GM12801 (cell line): ENCODE results near the gene MVD.

Experiments used
- TF ChIP-seq, protein P1 (sequence below): IDR thresholded peaks from one replicate; pipeline ENCODE4 v1.5.1; 2011; ENCODE audit warnings: control low read depth; ENCODE audit not compliant: insufficient read length; ENCODE audit errors: extremely low read depth

Gene MVD

DNA sequence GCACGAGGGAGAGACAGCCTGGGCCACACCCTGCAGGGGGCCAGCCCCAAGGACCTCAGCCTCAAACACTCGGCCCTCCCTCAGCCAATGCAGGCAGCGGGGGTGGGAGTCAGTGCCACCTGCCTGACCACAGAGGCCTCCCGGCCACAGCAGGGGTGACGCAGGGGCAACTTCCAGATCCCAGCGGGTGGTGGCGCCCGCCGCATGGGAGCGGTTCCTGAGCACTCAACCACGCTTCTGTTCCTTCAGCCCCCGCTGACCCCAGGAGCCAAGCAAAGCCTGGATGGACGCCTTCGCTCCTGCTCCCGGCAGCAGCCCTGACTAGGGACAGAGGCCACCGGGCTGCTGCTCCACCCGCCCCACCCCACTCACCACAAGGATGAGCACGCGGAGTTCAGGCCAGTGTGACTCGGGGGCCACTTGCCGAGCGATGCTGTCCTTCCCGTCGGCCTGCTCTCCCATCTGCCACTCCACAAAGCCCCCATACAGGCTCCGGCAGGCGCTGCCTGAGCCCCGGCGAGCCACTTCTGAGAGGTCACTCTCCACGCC lies 7.1 kb downstream of the MVD start:
- TF ChIP-seq, protein P1, sequence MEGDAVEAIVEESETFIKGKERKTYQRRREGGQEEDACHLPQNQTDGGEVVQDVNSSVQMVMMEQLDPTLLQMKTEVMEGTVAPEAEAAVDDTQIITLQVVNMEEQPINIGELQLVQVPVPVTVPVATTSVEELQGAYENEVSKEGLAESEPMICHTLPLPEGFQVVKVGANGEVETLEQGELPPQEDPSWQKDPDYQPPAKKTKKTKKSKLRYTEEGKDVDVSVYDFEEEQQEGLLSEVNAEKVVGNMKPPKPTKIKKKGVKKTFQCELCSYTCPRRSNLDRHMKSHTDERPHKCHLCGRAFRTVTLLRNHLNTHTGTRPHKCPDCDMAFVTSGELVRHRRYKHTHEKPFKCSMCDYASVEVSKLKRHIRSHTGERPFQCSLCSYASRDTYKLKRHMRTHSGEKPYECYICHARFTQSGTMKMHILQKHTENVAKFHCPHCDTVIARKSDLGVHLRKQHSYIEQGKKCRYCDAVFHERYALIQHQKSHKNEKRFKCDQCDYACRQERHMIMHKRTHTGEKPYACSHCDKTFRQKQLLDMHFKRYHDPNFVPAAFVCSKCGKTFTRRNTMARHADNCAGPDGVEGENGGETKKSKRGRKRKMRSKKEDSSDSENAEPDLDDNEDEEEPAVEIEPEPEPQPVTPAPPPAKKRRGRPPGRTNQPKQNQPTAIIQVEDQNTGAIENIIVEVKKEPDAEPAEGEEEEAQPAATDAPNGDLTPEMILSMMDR: no peak

DNA sequence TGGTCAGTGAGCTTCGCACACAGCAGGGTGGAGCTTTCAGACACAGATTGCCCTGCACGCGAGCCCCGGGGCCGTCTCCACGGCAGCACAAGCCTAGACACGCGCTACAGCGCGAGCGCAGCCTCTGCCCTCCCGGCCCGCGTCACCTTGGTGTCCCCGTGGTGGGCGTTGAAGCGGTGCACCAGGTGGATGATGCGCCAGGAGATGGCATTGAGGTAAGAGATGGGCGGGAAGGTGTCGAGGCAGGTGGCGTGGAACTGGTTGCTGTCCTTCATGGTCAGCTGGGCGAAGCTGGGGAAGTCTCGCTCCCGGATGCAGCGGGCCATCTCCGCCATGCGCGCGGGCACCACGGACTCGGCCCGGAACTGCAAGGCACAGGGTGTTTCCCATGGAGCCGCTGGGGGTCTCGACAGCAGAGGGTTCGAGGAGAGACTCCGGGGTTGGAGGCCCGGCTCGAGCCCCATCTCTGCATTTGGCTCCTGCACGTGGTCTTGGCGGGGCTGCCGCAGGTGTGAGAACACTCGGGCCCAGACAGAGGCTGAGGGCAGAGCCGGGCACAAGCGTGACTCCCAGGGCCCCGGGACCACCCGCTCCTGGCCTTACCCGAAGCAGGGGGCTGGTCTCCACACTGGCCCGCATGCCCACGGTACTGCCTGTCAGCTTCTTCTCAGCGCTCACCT lies 7.7 kb downstream of the MVD start:
- TF ChIP-seq, protein P1: no peak

DNA sequence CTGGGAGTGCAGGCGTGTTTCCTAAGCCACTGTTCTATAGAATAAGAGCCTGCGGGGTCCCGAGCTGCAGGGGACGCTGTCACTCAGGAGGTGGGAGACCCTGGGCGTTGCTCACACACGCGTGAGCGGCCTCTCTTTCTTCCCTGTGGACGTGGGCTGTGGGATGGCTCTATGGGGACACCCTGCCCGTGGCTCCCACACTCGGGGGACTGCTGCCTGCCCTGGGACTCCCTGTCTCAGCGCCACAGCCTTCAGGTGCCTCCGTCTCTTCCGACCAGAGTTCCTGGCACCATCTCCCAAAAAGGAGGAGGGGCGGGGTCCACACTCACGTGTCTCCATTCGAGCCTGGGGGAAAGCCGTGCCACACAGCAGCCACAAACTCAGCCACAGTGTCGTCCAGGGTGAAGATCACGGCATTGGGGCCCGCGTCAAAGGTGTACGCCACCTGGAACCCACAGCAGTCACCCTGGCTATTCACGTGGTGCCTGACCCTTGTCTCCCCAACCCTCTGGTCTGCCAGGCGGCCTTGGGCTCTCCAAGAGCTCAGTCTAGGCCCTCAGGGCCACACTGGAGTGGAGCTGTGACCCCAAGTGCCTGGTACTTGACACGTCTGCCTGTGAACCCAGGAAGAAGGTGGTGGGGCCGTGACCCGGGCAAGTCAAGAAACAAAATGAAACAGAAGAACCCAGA lies 8.4 kb downstream of the MVD start:
- TF ChIP-seq, protein P1: no peak

DNA sequence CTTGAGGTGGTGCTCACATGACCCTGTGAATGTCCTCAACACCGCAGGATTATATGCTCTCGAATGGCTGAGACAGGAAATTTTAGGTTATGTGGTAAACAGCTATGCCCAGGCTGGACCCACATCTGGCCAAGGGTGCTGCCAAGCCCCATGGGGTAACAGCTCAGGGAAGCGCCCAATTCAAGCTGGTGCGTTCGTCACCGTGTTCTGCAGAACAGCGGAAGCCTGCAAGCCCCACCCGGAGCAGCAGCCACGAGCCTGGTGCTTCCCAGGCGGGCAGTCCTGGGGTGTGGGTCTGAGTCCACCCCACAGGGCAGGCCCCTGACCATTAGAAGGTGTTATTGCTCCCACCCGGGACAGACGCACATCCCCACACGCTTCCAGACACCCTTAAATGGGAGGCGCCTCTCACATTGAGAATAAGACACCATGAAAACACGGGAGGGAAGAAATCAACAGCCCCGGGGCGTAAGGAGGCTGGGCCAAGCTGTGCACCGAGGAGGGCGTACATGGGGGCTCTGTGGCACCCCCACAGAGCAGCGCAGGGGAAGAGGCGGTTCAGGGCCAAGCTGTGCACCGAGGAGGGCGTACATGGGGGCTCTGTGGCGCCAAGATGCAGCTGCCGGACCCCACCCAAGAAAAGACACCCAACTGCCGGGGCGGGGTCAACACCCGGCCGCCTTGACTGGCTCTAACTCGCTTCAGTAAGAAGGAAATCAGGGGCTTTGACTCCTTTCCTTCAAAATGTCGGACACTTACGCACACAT lies 9.1 kb downstream of the MVD start:
- TF ChIP-seq, protein P1: no peak

DNA sequence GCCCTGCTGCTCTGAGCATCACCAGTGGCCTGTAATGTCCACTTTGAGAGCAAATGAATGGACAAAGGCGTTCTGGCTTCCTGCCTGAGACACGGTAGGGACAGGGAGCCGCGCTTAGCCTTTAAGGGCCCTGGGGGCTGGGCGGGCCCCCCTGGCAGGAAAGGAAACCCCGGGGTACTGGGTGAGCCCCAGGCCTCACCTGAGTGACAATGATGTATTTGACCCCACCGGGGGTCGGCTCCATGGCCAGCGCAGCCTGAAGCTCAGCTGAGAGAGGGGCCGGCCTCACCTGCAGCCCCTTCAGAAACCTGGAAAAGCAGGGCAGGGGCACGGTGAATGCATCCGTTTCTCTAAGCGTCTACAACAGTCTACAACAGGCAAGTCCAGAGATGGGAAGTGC lies 9.8 kb downstream of the MVD start:
- TF ChIP-seq, protein P1: no peak

DNA sequence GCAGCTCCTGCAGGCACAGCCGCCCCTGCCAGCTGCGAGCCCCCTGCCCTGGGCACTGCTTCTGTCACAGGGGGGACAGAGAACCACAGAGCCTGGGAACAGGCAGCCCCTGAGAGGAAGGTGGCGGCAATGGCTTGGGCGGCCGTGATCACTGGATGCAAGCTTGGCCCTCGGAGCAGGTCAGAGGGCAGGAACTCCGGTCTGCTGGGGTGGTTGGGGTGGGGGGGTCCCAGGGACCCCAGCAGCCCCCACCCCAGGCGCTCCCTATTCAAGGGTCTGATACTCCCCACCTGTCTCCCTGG lies 10.2 kb downstream of the MVD start:
- TF ChIP-seq, protein P1: no peak
